A673 (cell line): Measurements from ENCODE around the gene EMC6. TPM values are rescaled to one million over a fixed set of nuclear protein-coding genes. Genes with fewer than 3 reads are reported as not detected.

Experiments used
- BruUV-seq: library from RNA; stranded (reverse); fragments of 400-500 nt; replicated peaks from 2 replicates; lab custom pipeline; 2021; lab: Mats Ljungman, UMichigan
- CTCF ChIA-PET: fragments of 300-600 bp; sonication (Branson Sonifier 250); formaldehyde crosslinking; loops from one replicate; lab custom pipeline; 2022; ENCODE audit warnings: antibody characterized with exemption; lab: Charles Lee
- POLR2A ChIA-PET: fragments of 300-600 bp; sonication (Branson Sonifier 250); formaldehyde crosslinking; loops from one replicate; lab custom pipeline; 2022; ENCODE audit warnings: antibody characterized with exemption; ENCODE audit not compliant: low non-redundant PET; lab: Charles Lee
- DNase-seq: peaks from one replicate; pipeline ENCODE4 v3.0.0-alpha.2; 2015; ENCODE audit warnings: low spot score
- H3K27ac ChIP-seq: fragments of 200-600 bp; sonication (generic); 2 replicates; pipeline ENCODE4 v1.5.1; 2016; ENCODE audit warnings: mixed run types, low read depth, mild to moderate bottlenecking, mixed read lengths, antibody characterized with exemption, low read length; ENCODE audit not compliant: poor library complexity, severe bottlenecking
- H3K27me3 ChIP-seq: fragments of 200-600 bp; sonication (generic); replicated peaks from 2 replicates; pipeline ENCODE4 v1.6.1; 2017; ENCODE audit warnings: mixed run types, low read depth, mild to moderate bottlenecking, mixed read lengths, antibody characterized with exemption, low read length; ENCODE audit not compliant: insufficient read depth, poor library complexity
- H3K36me3 ChIP-seq: fragments of 200-600 bp; sonication (generic); 2 replicates; pipeline ENCODE4 v1.6.1; 2016; ENCODE audit warnings: mixed run types, mild to moderate bottlenecking, mixed read lengths, antibody characterized with exemption, low read length; ENCODE audit not compliant: insufficient read depth, poor library complexity, severe bottlenecking
- H3K4me1 ChIP-seq: fragments of 200-600 bp; sonication (generic); 2 replicates; pipeline ENCODE4 v1.6.1; 2017; ENCODE audit warnings: mixed run types, mild to moderate bottlenecking, mixed read lengths, antibody characterized with exemption, low read length; ENCODE audit not compliant: insufficient read depth, poor library complexity, severe bottlenecking
- H3K4me3 ChIP-seq: fragments of 200-600 bp; sonication (generic); 2 replicates; pipeline ENCODE4 v1.5.1; 2016; ENCODE audit warnings: low read depth, mixed run types, mild to moderate bottlenecking, mixed read lengths, low read length; ENCODE audit not compliant: poor library complexity, severe bottlenecking
- H3K9me3 ChIP-seq: fragments of 200-600 bp; sonication (generic); 2 replicates; pipeline ENCODE4 v1.6.1; 2016; ENCODE audit warnings: mixed run types, low read depth, mild to moderate bottlenecking, mixed read lengths, antibody characterized with exemption, low read length; ENCODE audit not compliant: poor library complexity, severe bottlenecking
- EZH2 ChIP-seq: fragments of 200-600 bp; sonication (generic); IDR thresholded peaks from 2 replicates; pipeline ENCODE4 v1.6.1; 2017; ENCODE audit warnings: borderline replicate concordance, low read depth, mild to moderate bottlenecking, mixed read lengths, antibody characterized with exemption, low read length; ENCODE audit not compliant: poor library complexity, severe bottlenecking
- intact Hi-C: fragments of 100-400 bp; cut with micrococcal nuclease; formaldehyde crosslinking; loops from one replicate; pipeline ENCODE4 v1.10.0; 2022; ENCODE audit not compliant: unreplicated experiment
- total RNA-seq: library from RNA; stranded (reverse); gene quantifications from 2 replicates; pipeline ENCODE4 v1.2.3, GENCODE V29; 2021
- TF ChIP-seq, protein P1 (sequence below): fragments of 300-800, 200-600 bp; sonication (generic); conservative IDR thresholded peaks from 2 replicates; pipeline ENCODE4 v1.5.1; 2017; ENCODE audit warnings: low read depth, mild to moderate bottlenecking, antibody characterized with exemption, low read length, moderate library complexity, mixed read lengths

EMC6 gene
- total RNA-seq, 1 experiment from 2014 or later: 70.9 TPM

- Histone ChIP-seq H3K27me3 (no peaks in the 10 kb centered on the region), H3K27ac (no peak overlapping the region), H3K9me3 (no peaks in the 10 kb centered on the region), H3K36me3 (peaks cover 21% of the 10 kb centered on the region), H3K4me1 (no peaks in the 10 kb centered on the region), H3K4me3 (no peak overlapping the region)
- POLR2A ChIA-PET: no interaction called here
- CTCF ChIA-PET: no interaction called here
- no peak for TF ChIP-seq EZH2
- TF ChIP-seq, protein P1, sequence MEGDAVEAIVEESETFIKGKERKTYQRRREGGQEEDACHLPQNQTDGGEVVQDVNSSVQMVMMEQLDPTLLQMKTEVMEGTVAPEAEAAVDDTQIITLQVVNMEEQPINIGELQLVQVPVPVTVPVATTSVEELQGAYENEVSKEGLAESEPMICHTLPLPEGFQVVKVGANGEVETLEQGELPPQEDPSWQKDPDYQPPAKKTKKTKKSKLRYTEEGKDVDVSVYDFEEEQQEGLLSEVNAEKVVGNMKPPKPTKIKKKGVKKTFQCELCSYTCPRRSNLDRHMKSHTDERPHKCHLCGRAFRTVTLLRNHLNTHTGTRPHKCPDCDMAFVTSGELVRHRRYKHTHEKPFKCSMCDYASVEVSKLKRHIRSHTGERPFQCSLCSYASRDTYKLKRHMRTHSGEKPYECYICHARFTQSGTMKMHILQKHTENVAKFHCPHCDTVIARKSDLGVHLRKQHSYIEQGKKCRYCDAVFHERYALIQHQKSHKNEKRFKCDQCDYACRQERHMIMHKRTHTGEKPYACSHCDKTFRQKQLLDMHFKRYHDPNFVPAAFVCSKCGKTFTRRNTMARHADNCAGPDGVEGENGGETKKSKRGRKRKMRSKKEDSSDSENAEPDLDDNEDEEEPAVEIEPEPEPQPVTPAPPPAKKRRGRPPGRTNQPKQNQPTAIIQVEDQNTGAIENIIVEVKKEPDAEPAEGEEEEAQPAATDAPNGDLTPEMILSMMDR: no peak
- DNase-seq: no peak
- no TSS peak for BruUV-seq
- intact Hi-C loops: no loop called here
Measured at GRCh38 chr17:3712811-3713463, 44.3 kb downstream of the EMC6 start.

GRCh38 chr17:3715296-3715695 is 46.7 kb downstream of the EMC6 start:
- ChIA-PET CTCF (no interaction called here), POLR2A (no interaction called here)
- DNase-seq: no peak
- BruUV-seq: no TSS peak
- no peak overlapping the region for H3K4me3 ChIP-seq
- peaks cover 37% of the 10 kb centered on the region for H3K36me3 ChIP-seq
- no peaks in the 10 kb centered on the region for H3K9me3 ChIP-seq
- H3K27ac ChIP-seq: no peak overlapping the region
- intact Hi-C loops: no loop called here
- TF ChIP-seq, protein P1: no peak
- no peak for TF ChIP-seq EZH2
- H3K27me3 ChIP-seq: no peaks in the 10 kb centered on the region
- H3K4me1 ChIP-seq: no peaks in the 10 kb centered on the region

DNA sequence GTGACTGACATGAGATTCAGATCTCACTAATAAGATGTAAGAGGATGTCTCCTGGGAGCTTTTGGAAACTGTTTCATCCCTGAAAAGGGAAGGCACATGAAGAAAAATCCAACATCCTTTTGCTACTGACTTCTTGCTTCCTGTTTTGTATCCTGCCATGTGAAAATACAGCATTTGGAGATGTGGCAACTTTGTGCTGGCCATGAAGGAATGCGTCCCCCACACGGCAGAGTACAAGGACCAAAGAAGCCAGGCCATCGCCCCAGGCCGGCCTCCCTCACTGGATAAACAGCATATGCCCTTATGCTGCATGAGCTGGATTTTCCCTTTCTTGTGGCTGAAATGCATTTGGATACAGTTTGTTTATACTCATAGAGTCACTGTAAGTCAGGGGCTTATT is 49.6 kb downstream of the EMC6 start:
- TF ChIP-seq, protein P1: no peak
- TF ChIP-seq EZH2: no peak
- no peak overlapping the region for H3K4me3 ChIP-seq
- ChIA-PET CTCF (no interaction called here), POLR2A (no interaction called here)
- H3K9me3 ChIP-seq: no peaks in the 10 kb centered on the region
- no TSS peak for BruUV-seq
- H3K27me3 ChIP-seq: no peaks in the 10 kb centered on the region
- no peak for DNase-seq
- H3K4me1 ChIP-seq: no peaks in the 10 kb centered on the region
- intact Hi-C loops: no loop called here
- H3K27ac ChIP-seq: no peak overlapping the region
- peaks cover 43% of the 10 kb centered on the region for H3K36me3 ChIP-seq
